ENCODE measurements around the gene APOL1. TPM values are rescaled to one million over a fixed set of nuclear protein-coding genes. Genes with fewer than 3 reads are reported as not detected.

The APOL1 gene
- total and polyA plus RNA-seq, 9 of the 15 experiments (the other 6 are each of a cell fraction or from before 2014, with no cell fraction given) = 2.5 to 9.7 (median 5.6) TPM

DNA sequence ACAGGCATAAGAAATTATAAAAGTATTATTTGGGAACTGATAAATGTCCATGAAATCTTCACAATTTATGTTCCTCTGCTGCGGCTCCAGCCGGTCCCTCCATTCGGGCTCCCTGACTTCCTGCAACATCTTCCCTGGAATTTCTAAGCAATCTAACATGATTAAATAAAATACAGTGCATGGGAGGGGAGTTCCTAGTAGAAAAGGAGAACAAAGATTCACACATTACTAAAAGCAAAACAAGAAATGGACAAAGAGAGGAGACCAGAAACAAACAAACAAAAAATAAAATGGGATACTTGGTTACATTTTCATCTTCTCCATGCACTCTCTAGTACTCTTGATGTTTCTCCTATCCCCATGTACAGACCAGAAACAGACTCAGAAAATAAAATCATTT is 42.7 kb upstream of the APOL1 start:
- no peak for FAIRE-seq
- H3K9me1 ChIP-seq (ENCODE audit: control insufficient read depth, insufficient read depth, low read length) = no peaks in the 10 kb centered on the region
- H3K27ac ChIP-seq (ENCODE audit: extremely low read depth, low read depth, low read length) = no peak overlapping the region
- no peaks in the 10 kb centered on the region for H3K27me3 ChIP-seq (ENCODE audit: control insufficient read depth in 2 of 2, insufficient read depth in 2 of 2, low read length in 2 of 2)
- BruUV-seq (replicated peaks) = no TSS peak
- no peaks in the 10 kb centered on the region; a peak in 1 of 5 replicates for H3K4me1 ChIP-seq (replicated peaks in 1 of 2; ENCODE audit: control insufficient read depth in 2 of 2, insufficient read depth in 2 of 2, low read length in 2 of 2)
- WGBS (ENCODE audit: insufficient coverage, low coverage, missing lambda C conversion rate) = 68% methylated on average over 3 of the region's 3 CpGs
- no peaks in the 10 kb centered on the region for H3K36me3 ChIP-seq (ENCODE audit: control insufficient read depth, insufficient read depth, low read length)
- no peak overlapping the region for H2AFZ ChIP-seq (ENCODE audit: low read depth, low read length)
- in situ Hi-C loops (cut with MboI) = no loop called here
- no peaks in the 10 kb centered on the region for H3K79me2 ChIP-seq (ENCODE audit: control insufficient read depth, insufficient read depth, low read length)
- no peak overlapping the region for H3K9ac ChIP-seq (ENCODE audit: insufficient read depth in 1 of 2, low read depth in 2 of 2, low read length in 2 of 2)
- ChIA-PET CTCF (ENCODE audit: low intra/inter-chr PET ratio) (no interaction called here), POLR2A (no interaction called here)
- intact Hi-C loops (cut with micrococcal nuclease) = no loop called here
- no peak overlapping the region for H3K4me3 ChIP-seq
- no peak overlapping the region for H3K4me2 ChIP-seq (ENCODE audit: insufficient read depth, low read length)
- no peak for DNase-seq (ENCODE audit: extremely low read depth in 1 of 4, low spot score in 3 of 4)
- TF ChIP-seq ZNF764 (CRISPR knock-in tag; IDR thresholded peaks at IDR 0.05; ENCODE audit: low read depth) = no peak
- TF ChIP-seq PCBP2 (IDR thresholded peaks at IDR 0.05; ENCODE audit: low read depth, low read length, poor library complexity, severe bottlenecking) = no peak
- no peak for TF ChIP-seq TAF7 (tag; IDR thresholded peaks at IDR 0.05)
- TF ChIP-seq SIRT6 (IDR thresholded peaks at IDR 0.05; ENCODE audit: low read depth, low read length) = no peak
- no peak for TF ChIP-seq ERF (CRISPR knock-in tag; IDR thresholded peaks at IDR 0.05)
- TF ChIP-seq SMARCC2 (IDR thresholded peaks at IDR 0.05; ENCODE audit: low read depth) = no peak
- H3K9me3 ChIP-seq (replicated peaks; ENCODE audit: control insufficient read depth, insufficient read depth, low read depth, low read length) = peaks cover 2% of the 10 kb centered on the region; the same call in 1 of the 2 replicates
- H4K20me1 ChIP-seq (replicated peaks; ENCODE audit: control insufficient read depth, insufficient read depth, low read length) = no peaks in the 10 kb centered on the region
- ATAC-seq = no peak

Measured in K562 (cell line).